HG03354 (cell line): Measurements from ENCODE around the gene RORC.
"Not testable (repeated sequence)": the region's sequence is repeated elsewhere in the genome, so short reads cannot be mapped to it uniquely, and the experiment has no call there.

Source experiments
- ATAC-seq: cut with Tn5 transposase; IDR thresholded peaks from one replicate; pipeline ENCODE4 v1.9.1; 2021; ENCODE audit warnings: mild to moderate bottlenecking; ENCODE audit not compliant: unreplicated experiment, poor library complexity, severe bottlenecking

RORC gene

DNA sequence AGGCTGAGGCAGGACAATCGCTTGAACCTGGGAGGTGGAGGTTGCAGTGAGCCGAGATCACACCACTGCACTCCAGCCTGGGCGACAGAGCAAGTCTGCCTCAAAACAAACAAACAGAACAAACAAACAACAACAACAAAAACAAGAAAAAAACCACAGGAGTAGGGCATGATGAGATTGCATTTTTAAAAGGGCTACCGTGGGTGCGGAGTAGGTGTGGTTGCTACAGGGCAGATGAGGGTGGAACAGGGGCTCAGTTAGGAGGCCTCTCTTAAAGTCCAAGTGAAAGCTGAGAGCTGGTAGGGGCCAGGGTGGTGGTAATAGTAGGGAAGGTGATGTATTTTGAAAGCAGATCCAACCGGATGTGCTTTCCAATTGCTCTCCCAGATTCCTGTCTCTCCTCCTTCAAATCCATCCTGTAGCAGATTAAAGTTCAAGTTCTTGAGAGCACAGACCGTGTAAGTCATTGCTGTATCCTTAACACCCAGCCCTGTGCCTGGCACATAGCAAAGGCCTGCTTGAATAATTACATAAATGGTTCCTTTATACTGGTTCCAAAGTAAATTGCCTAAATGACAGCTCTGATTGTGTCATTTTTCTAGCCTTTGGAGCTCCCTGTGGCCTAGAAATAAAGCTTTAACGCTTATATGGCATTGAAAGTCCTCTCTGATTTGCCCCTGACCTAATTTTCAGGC lies 22.2 kb downstream of the RORC start:
- no peak for ATAC-seq

DNA sequence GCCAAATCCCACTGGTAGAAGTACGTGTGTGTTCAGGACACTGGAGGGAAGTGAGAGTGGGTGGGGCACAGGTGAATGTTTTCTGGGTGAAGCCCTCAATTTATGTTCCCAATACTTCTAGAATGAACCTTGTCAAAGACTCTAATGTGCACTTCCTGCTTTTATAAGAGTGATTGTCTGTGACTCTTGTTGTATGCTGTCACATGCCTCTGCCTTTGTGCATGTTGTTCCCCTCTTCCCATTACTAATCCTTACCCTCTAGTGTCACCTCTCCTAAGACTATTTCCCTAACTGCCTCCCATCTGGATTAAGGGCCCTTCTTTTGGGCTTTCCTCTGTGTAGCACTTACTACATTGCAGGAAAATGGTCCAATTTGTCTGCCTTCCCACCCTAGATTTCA lies 23.8 kb downstream of the RORC start:
- no peak for ATAC-seq

- no peak for ATAC-seq
These were observed 24.5 kb downstream of the RORC start for GRCh38 chr1:151807131-151807530.

GRCh38 chr1:151806170-151806569 lies 25.4 kb downstream of the RORC start:
- no peak for ATAC-seq

DNA sequence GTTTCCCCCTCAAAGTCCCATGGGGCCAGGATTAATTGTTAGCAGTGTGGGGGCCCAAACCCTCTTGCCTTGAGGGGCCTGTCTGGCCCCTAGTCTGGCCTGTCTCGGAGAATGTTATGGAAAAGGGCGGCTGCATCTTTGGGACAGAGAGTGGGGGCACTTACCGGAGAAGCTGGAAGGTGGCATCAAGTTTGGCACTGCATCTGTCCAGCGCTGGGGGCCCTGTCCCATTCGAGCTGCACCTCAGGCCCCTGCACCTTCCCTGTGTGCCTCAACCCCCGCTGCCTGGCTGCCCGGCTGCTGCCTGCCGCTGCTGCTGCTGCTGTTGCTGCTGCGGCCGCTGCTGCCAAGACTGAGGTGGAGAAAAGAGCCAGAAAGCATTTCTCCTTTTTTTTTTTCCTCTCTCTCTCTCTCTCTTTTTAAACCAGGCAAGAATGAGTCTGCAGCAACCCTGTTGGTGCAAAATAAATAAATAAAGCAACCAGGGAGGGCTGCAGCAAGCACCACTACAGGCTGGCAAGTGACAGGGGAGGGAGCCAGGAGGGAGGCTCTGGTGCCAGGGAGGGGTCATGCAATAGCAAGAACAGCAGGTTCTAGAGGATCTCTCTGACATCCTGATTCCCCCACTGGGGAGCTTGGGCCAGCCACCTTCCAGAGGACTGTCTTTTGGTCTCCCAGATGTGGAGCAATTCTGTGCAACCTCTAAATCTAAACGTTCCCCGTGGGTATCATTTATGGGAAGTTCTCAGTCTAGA lies 26.4 kb downstream of the RORC start, which contains the start of gene LINGO4:
Gene LINGO4 (minus strand): TSS at position 354 of the 755 bp plus-strand sequence. CDS start 2,715 bp downstream, outside the sequence.
- ATAC-seq = no peak

DNA sequence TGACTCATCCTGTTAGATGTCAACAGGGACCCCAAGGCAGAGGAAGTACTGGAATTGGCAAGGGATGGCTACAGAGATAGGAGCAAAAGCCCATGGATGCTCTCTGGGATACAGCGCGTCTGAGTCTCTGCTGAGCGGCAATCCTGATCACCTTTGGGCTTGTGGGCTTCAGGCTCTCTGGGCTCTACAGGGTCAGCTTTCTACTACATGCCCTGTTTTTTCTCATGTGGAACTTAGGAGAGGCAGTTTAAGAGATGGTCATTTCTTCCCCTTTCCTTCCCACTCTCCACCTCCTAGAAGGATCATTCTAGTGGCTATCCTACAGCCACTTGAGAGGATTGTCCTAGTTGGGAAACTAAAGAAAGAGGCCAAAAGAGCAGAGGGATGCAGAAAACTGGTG lies 27.7 kb downstream of the RORC start:
- ATAC-seq = no peak

- no peak for ATAC-seq
These were observed 28.4 kb downstream of the RORC start for GRCh38 chr1:151803164-151803563.

DNA sequence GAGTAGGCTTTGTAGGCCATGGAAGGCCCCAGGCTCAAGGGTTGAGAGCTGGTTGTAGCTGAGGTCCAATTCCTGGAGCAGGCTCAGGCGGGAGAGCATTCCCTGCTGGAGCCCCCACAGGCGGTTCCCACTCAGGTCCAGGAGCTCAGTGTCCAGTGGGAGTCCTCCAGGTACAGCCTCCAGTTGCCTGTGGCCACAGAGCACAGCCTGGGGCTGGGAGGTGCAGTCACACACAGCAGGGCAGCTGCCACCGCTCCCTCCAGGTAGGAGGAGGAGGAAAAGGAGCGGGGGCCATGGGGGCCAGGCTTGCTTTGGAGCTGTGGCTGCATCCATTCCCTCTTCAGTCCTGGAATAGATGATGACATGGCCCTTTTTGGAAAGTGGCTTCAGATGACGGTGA lies 29.2 kb downstream of the RORC start:
- no peak for ATAC-seq

DNA sequence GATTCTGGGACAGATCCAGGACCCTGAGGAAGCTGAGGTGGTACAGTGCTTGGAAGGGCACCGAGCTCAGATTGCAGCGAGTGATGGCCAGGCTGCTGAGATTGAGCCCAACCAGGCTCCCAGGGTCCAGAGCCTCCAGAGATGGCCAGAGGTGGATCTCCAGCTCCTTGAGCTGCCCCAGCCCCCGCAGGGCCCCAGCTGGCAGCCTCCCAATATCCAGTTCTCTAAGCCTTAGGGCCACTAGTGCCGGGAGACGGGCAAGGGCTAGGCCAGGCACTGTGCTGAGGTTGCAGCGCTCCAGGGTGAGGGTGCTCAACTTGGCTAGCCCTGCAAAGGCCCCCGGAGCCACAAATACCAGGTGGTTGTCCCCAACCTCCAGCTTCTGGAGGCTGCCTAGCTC lies 29.8 kb downstream of the RORC start:
- ATAC-seq = no peak

- no peak for ATAC-seq
These were observed 30.2 kb downstream of the RORC start for GRCh38 chr1:151801310-151801820.

- ATAC-seq = no peak
These were observed 30.8 kb downstream of the RORC start for GRCh38 chr1:151800830-151801229.

DNA sequence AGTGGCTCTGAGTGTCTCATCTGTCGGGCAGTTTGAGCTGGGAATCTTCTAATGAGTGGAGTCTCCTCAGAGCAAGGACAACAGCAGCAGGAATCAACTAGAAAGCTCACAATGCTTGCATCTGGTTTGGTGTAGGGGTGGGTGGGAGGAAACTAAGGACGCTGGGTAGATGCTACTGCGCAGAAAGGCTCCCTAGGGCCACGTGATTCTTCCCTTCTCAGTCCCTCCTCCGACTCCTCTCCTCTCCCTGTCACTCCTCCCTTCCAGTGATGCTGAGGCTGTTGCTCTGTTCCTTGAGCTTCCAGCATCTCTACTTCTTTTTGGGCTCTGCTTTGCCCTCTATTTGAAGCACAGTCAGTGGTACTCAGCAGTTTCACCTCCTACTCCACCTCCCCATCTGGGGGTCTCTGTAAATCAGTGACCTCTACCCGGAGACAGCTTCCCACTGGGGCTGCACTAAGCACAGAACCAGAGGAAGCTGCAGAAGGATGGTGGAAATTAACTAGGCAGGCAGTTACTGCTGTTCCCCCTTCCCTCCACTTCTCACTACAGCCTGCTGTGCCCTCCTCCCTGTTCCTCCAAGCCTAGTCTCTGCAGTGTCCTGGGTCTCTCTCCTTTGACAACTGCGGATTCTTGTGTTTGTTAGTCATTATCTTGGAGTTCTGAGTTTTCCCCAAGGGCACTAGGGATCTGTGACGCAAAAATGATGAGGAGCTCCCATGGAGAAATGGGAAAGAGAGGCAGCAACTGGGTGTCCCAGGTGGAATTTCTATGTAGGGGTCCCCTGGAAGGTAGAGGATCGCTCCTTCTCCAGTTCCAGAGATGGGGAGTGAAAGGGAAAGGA lies 32.2 kb downstream of the RORC start:
- ATAC-seq = no peak

DNA sequence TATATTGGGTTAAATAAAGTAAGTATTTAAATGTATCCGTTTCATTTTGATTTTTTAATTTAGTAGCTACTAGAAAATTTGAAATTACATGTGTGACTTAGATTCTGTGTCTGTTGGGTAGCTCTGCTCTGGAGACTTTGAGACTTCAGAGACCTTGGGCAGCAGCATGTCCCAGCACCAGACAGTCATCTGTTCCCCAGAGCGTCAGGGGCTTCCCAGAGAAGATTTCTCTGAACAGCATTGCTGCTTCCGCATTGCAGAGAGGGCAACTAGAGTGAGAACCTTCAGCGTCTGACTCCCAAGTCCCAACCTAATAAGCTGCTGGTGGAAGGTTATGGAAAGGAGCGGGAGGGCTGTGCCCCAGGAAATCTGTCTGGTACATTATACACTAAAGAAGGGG lies 33.0 kb downstream of the RORC start:
- no peak for ATAC-seq

GRCh38 chr1:151790940-151791651 lies 40.5 kb downstream of the RORC start:
- ATAC-seq = no peak

- peak; percentile 98 for ATAC-seq
These were observed 41.3 kb downstream of the RORC start, which contains the start of gene TDRKH for GRCh38 chr1:151790071-151790939. TDRKH (minus strand) TSS chr1:151790500; CDS start chr1:151783022, 7,478 bp downstream.

DNA sequence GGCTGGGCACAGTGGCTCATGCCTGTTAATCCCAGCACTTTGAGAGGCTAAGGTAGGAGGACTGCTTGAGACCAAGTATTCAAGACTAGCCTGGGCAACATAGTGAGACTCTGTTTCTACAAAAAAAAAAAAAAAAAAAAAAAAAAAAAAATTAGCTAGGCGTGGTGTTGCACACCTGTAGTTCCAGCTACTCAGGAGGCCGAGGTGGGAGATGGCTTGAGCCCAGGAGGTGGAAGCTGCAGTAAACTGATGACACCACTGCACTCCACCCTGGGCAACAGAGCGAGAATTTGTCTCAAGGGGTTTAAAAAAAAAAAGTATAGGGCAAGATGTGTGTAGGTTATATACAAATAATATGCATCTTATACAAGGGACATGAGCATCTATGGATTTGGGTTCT lies 43.9 kb downstream of the RORC start:
- ATAC-seq = no peak

- ATAC-seq = no peak
These were observed 47.8 kb downstream of the RORC start for GRCh38 chr1:151783796-151784195.

GRCh38 chr1:151782741-151783140 lies 48.9 kb downstream of the RORC start:
- no peak for ATAC-seq

DNA sequence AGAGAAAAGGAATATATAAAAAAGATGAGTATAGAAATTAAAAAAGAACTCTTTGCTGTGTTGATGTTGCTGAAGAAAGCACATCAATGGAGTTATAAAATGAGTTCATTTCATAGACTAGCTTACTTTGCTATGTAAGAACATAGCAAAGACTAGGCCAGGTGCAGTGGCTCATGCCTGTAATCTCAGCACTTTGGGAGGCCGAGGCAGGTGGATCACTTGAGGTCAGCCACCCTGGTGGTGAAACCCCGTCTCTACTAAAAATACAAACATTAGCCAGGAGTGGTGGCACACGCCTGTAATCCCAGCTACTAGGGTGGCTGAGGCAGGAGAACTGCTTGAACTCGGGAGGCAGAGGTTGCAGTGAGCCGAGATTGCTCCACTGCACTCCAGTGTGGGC lies 49.6 kb downstream of the RORC start:
- not testable (repeated sequence) for ATAC-seq
